Measurements from ENCODE around the gene FANCM.
"Not testable (repeated sequence)": the region's sequence is repeated elsewhere in the genome, so short reads cannot be mapped to it uniquely, and the experiment has no call there.

The FANCM gene

GRCh38 chr14:45136399-45136798, 669 bp downstream of the FANCM start:
- DNase-seq (ENCODE audit: low read depth in 1 of 2, low spot score in 1 of 2) = no peak

GRCh38 chr14:45140661-45141187, 5.0 kb downstream of the FANCM start:
- DNase-seq (ENCODE audit: low read depth in 1 of 2, low spot score in 1 of 2) = no peak

DNA sequence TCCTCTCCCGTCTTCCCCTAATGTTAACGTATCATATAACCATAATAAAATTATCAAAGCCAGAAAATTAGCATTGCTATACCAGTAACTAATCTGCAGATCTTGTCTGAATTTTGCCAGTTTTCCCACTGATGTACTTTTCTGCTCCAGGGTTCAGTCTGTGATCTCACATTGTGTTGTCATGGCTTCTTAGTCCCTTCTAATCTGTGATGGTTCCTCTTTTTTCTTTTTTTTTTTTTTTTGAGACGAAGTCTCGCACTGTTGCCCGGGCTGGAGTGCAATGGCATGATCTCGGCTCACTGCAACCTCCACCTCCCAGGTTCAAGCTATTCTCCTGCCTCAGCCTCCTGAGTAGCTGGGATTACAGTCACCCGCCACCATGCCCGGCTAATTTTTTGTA, 6.4 kb downstream of the FANCM start:
- DNase-seq (ENCODE audit: low read depth in 1 of 2, low spot score in 1 of 2) = not testable (repeated sequence)

DNA sequence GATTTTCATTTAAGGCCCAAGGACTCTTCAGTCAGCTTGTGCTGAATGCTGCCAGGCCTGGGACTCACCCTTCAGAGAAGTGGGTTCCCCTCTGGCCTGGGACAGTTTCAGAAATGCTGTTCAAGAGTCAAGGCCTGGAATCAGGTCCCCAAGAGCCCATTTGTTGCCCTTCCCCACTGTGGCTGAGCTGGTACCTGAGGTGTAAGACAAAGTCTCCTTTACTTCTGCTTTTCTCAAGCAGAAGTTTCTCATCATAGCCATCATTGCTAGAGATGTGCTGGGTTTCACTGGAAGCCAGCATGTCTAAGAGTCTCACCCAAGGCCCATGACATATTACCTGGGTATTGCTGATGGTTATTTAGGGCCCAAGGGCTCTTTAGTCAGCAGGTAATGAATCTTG, 8.9 kb downstream of the FANCM start:
- DNase-seq (ENCODE audit: low read depth in 1 of 2, low spot score in 1 of 2) = no peak

DNA sequence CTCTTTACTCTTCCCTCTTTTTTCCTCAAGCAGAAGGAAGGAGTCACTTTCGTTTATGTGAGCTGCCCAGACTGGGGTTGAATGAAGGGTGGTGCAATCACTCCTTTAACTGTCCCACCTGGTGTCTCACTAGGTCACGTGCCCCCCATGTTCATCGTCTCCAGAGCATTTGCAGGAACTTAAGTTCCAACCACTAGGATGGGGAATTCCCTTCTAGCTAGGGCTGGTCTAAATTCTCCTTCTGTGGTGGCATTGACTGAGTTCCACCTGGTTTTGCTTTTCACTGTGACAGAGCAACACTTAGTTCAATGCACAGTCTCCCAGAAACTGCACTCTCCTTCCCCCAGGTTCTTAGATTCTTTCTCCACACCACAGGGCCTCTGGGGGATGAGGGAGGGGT, 9.5 kb downstream of the FANCM start:
- DNase-seq (ENCODE audit: low read depth in 1 of 2, low spot score in 1 of 2) = no peak

GRCh38 chr14:45149602-45150001, 13.9 kb downstream of the FANCM start:
- DNase-seq (ENCODE audit: low read depth in 1 of 2, low spot score in 1 of 2) = no peak

- DNase-seq (ENCODE audit: low read depth in 1 of 2, low spot score in 1 of 2) = no peak
These were observed 14.7 kb downstream of the FANCM start for GRCh38 chr14:45150386-45150890.

DNA sequence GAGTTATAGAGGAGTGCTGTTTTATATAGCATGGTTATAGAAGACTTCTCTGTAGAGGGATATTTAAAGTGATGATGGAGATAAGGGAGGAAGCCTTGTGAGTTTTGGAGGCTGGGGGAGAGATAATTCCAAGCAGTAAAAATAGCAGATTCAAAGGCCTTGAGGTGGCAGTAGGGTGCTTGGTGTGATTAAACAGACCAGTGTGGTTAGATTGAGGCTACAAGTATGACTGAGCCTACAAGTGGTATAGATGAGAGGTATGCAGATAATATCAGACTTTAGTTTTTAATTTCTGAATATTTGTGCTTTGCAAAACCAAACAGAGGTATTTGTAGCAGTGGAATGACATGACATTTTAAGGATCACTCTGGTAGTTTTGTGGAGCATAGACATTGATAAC, 20.3 kb downstream of the FANCM start:
- no peak for DNase-seq (ENCODE audit: low read depth in 1 of 2, low spot score in 1 of 2)

DNA sequence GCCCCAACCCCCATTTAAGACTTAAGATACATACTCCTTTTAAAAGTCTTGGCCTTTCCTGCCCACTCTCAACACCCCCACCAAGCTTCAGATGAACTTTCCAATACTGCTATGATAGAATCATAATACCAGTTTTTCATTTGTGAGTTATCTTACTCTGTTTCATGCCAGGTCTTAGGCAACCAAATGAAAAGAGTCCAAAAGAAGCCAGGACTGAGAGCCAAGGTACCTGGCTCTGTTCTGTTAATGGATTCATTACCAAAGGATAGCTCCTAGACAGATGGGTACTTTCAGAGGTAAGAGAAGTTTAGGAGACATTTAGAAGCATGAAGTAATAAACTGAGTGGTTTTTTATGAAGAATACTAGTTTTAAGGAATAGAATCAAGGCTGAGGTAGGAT, 34.2 kb downstream of the FANCM start:
- no peak for DNase-seq (ENCODE audit: low read depth in 1 of 2, low spot score in 1 of 2)

DNA sequence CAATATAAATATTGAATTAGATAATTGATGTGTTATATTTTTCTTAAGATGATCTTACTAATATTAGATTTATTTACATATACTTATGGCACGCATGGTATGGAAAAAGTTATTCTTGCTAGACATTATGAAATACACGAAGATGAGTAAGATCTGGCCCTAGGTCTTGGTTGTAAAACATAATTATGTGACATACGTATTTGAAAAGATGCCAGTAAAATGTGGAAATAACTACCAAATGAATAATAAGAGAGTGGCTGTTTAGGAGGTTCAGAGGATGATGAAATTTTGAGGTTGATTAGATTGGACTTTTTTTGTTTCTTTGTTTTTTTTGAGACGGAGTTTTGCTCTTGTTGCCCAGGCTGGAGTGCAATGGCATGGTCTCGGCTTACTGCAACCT, 41.3 kb downstream of the FANCM start:
- DNase-seq (ENCODE audit: low read depth in 1 of 2, low spot score in 1 of 2) = no peak

- no peak for DNase-seq (ENCODE audit: low read depth in 1 of 2, low spot score in 1 of 2)
These were observed 45.6 kb downstream of the FANCM start for GRCh38 chr14:45181329-45181728.

DNA sequence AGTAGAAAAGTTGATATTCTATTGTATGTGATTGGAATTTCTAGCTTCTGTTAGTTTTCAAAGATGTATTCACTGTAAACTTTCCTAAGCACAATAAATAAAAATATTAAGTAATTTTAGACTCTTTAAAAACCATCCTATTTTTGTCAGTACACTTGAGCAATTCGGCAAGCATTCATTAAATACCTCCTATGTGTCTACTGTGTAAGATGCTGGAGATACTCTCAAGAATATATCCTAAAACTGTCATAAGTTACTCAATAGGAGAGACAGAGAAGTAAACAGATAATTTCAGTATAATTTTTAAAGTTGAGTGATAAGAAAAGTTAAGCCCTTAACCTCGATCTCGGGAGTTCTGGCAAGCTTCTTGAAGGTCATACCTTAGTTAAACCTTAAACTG, 46.1 kb downstream of the FANCM start:
- DNase-seq (ENCODE audit: low read depth in 1 of 2, low spot score in 1 of 2) = no peak

- DNase-seq (ENCODE audit: low read depth in 1 of 2, low spot score in 1 of 2) = no peak
These were observed 49.5 kb downstream of the FANCM start for GRCh38 chr14:45185100-45185814.

DNA sequence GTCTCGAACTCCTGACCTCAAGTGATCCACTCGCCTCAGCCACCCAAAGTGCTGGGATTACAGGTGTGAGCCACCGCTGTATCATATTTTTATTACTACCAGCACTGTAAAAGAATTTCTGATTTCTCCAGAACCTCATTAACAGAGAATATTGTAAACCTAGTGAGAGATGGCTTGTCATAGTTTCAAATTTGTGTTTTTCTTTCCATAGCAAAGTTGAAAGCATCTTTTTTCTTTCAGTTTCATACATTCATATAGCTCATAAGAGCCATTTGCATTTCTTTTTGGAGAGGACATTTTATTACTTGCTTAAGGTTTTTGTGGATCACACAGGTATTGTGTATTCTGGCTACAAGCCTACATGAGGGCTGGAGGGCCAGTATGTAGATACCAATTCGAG, 59.2 kb downstream of the FANCM start:
- DNase-seq (ENCODE audit: low read depth in 1 of 2, low spot score in 1 of 2) = no peak

- DNase-seq (ENCODE audit: low read depth in 1 of 2, low spot score in 1 of 2) = no peak
These were observed 62.8 kb downstream of the FANCM start for GRCh38 chr14:45198551-45198950.

GRCh38 chr14:45199230-45199629, 63.5 kb downstream of the FANCM start:
- no peak for DNase-seq (ENCODE audit: low read depth in 1 of 2, low spot score in 1 of 2)

GRCh38 chr14:45201905-45202304, 66.2 kb downstream of the FANCM start:
- DNase-seq (ENCODE audit: low read depth in 1 of 2, low spot score in 1 of 2) = no peak

DNA sequence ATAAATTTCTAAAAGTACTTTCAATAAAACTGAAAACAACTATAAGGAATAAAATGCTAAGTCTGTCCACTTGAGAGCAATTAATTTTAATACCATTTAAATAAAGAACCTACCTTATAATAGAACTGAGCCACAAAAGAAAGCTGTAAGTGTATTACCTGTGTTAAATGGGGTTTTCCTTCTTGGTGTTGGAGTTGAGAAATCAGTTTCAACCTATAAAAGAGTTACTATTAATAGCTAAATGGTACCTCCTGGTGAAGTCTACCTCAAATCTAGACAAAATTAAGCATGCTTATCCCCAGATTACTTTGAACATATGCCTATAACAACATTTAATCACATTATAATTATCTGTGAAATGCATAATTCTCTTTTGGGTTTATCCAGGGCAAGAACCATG, 68.5 kb downstream of the FANCM start:
- no peak for DNase-seq (ENCODE audit: low read depth in 1 of 2, low spot score in 1 of 2)

DNA sequence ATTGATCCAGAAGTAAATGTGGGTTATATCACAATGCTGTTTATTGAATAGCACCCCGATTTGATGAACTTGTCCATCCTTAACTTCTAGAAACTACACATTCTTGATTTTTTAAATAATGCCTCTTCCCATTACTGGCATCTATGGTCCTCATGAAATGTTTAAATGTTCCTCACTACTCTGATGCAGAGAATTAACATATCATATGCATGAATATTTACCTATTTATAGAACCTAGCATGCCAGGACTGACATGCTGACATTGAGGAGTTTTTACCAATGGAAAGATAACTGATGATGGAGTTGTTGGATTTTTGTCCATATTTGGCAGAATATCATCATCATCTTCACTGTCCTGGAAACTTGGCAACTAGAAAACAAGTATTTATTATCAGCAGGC, 74.4 kb downstream of the FANCM start:
- no peak for DNase-seq (ENCODE audit: low read depth in 1 of 2, low spot score in 1 of 2)

- no peak for DNase-seq (ENCODE audit: low read depth in 1 of 2, low spot score in 1 of 2)
These were observed 75.6 kb downstream of the FANCM start for GRCh38 chr14:45211295-45211694.

GRCh38 chr14:45212231-45212630, 76.5 kb downstream of the FANCM start:
- no peak for DNase-seq (ENCODE audit: low read depth in 1 of 2, low spot score in 1 of 2)

GRCh38 chr14:45213716-45214115, 78.0 kb downstream of the FANCM start:
- DNase-seq (ENCODE audit: low read depth in 1 of 2, low spot score in 1 of 2) = not testable (repeated sequence)

- DNase-seq (ENCODE audit: low read depth in 1 of 2, low spot score in 1 of 2) = not testable (repeated sequence)
These were observed 78.6 kb downstream of the FANCM start for GRCh38 chr14:45214341-45214740.

All from activated T-helper 1 cell treated with anti-CD3 and anti-CD28 coated beads, Interleukin-2, amount 50 U/mL, for 16 hours (primary cell).